Measurements from ENCODE around the gene PRMT7.

The PRMT7 gene

DNA sequence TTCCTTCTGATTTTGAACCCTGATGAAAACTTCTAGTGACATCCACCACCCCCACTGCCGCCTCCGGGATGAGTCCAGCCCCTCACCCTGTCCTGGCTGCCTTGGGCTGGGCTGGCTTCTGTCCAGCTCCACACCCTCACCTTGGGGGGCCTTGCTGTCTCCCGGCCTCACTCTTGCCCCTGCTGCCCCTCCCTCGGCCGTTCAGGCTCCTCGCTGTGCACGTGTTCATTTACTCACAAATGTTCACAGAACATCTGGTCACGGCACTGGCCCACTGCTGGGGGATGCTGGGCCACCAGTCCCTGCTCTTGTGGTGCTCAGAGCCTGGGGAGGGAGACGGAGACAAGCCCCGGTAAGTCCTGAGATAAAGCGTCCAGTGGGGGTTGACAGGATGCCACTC is 40.6 kb downstream of the PRMT7 start:
- TF ChIP-seq CTCF (IDR thresholded peaks at IDR 0.05; ENCODE audit: low read depth, low read length), result no peak
- in situ Hi-C loops (cut with HindIII; ENCODE audit: low sequenced_read_pairs), result no loop called here
- H3K4me3 ChIP-seq (ENCODE audit: low read depth, low read length), result no peak overlapping the region
- DNase-seq (ENCODE audit: low read depth, low spot score), result no peak

GRCh38 chr16:68351991-68352431 is 41.2 kb downstream of the PRMT7 start:
- in situ Hi-C loops (cut with HindIII; ENCODE audit: low sequenced_read_pairs), result no loop called here
- TF ChIP-seq CTCF (IDR thresholded peaks at IDR 0.05; ENCODE audit: low read depth, low read length), result no peak
- H3K4me3 ChIP-seq (ENCODE audit: low read depth, low read length), result no peak overlapping the region
- no peak for DNase-seq (ENCODE audit: low read depth, low spot score)

DNA sequence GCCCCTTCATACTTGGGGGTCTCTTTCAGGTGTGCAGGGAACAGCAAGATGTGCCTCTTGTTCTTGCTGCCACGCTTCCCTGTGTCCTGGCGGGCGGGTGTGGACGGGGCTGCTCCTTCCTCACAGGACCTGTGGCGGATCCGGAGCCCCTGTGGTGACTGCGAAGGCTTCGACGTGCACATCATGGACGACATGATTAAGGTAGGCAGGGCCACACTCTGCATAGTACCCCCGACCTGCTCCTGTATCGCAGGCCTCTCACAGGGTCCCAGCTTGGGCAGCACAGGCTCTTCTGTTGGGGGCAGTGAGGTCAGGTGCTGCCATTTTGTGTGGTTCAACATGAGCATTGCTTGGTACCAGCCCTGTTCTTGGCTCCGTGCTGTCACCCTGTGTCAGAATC is 42.5 kb downstream of the PRMT7 start:
- TF ChIP-seq CTCF (IDR thresholded peaks at IDR 0.05; ENCODE audit: low read depth, low read length), result no peak
- no peak for DNase-seq (ENCODE audit: low read depth, low spot score)
- H3K4me3 ChIP-seq (ENCODE audit: low read depth, low read length), result no peak overlapping the region
- in situ Hi-C loops (cut with HindIII; ENCODE audit: low sequenced_read_pairs), result no loop called here

DNA sequence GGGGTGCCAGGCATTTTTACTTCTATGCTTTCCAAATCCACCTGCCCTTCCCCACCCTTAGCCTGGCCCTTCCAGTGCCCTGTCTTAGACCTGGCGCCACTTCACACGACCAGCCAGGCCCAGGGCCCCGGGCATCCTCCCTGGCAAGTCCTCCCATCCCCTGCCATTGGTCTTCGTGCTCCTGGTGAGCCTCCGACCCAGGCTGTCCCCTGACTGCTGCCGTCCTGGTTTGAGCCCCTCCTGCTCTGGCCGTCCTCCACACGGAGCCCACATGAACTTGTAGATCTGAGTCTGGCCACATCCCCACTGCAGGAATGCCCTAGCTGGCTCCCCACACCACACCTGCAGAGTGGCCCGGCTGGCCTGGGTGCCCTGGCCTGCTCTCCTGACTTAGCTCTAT is 44.0 kb downstream of the PRMT7 start:
- in situ Hi-C loops (cut with HindIII; ENCODE audit: low sequenced_read_pairs), result no loop called here
- H3K4me3 ChIP-seq (ENCODE audit: low read depth, low read length), result no peak overlapping the region
- no peak for TF ChIP-seq CTCF (IDR thresholded peaks at IDR 0.05; ENCODE audit: low read depth, low read length)
- no peak for DNase-seq (ENCODE audit: low read depth, low spot score)

DNA sequence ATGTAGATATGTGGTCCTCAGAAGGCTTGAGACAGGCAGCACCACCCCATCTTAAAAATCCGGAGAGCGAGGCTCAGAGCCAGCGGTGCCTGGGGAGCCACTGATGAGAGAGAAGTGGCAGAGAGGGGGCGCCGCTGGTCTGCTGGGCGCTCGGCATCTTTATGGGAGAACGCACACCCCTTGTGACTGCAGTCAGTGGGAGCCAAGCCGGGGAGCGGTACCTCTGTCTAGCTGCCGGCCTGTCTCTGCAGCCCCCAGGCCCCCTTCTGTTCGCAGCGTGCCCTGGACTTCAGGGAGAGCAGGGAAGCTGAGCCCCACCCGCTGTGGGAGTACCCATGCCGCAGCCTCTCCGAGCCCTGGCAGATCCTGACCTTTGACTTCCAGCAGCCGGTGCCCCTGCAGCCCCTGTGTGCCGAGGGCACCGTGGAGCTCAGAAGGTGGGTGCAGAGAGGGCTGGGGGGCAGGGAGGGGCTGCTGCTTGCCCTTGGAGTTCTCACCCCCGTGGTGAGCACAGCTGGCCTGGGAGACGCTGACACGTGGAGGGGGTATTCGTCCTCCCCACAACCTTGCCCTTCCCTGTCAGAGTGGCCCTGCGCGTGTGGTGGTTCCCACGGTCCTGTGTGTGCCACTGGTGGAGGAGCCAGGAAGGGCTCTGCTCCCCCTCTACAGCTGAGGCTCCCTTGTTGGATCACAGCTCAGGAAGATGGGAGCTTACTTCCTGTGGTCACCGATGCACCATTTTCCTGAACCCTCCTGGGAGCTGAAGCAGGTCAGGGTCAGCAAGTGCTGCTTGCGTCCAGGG is 44.8 kb downstream of the PRMT7 start:
- peak; percentile 28 for TF ChIP-seq CTCF (IDR thresholded peaks at IDR 0.05; ENCODE audit: low read depth, low read length)
- DNase-seq (ENCODE audit: low read depth, low spot score), result no peak
- H3K4me3 ChIP-seq (ENCODE audit: low read depth, low read length), result no peak overlapping the region
- in situ Hi-C loops (cut with HindIII; ENCODE audit: low sequenced_read_pairs), result no loop called here

DNA sequence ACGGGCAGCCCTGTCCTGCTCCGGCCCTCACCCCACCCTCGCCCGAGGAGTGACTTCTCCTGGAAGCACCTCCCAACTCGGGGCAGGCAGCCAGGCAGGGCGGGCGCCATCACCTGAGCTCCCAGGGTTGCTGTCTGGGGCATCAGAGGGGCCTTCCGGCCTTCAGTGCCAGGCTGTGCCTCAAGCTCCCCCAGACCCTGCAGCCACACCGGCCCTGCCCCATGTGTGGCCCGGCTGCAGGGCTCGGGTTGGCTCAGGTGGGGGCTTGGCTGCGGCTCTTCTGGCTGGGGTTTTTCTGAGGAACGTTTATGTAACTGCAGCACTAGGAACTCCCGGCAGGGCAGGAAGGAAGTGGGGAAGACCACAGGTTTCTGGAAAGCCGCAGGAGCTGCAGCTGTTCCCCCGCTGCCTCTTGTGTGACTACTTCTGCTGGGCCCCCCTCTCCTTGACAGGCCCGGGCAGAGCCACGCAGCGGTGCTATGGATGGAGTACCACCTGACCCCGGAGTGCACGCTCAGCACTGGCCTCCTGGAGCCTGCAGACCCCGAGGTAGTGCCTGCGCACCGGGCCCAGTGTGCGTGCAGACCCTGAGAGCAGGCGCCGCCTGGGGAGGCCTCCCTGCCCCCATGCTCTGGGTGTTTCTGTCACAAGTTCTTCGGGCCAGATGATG is 45.6 kb downstream of the PRMT7 start:
- H3K4me3 ChIP-seq (ENCODE audit: low read depth, low read length), result no peak overlapping the region
- in situ Hi-C loops (cut with HindIII; ENCODE audit: low sequenced_read_pairs), result no loop called here
- TF ChIP-seq CTCF (IDR thresholded peaks at IDR 0.05; ENCODE audit: low read depth, low read length), result no peak
- DNase-seq (ENCODE audit: low read depth, low spot score), result peak; percentile 15
